CD8-positive, alpha-beta memory T cell (primary cell): Measurements from ENCODE around the gene RASAL2. TPM values are rescaled to one million over a fixed set of nuclear protein-coding genes. Genes with fewer than 3 reads are reported as not detected.
"Not testable (repeated sequence)": the region's sequence is repeated elsewhere in the genome, so short reads cannot be mapped to it uniquely, and the experiment has no call there.

ENCODE experiments used
- CTCF ChIA-PET: fragments of 350-600 bp; sonication (Branson Sonifier 250); formaldehyde crosslinking; loops from one replicate; lab custom pipeline; 2021; ENCODE audit warnings: antibody characterized with exemption; lab: Charles Lee
- POLR2A ChIA-PET: fragments of 350-600 bp; sonication (Branson Sonifier 250); formaldehyde crosslinking; loops from one replicate; lab custom pipeline; 2021; ENCODE audit warnings: antibody characterized with exemption; lab: Charles Lee
- DNase-seq, 5 donors: peaks; one replicate each; pipeline versions ENCODE4 v3.0.0 to v3.0.0-alpha.2; 2020 to 2022; ENCODE audit warnings: mixed read lengths in 1 of 5
- H3K27ac ChIP-seq: one replicate; pipeline ENCODE4 v1.7.0; 2013; ENCODE audit warnings: low read depth, mild to moderate bottlenecking, low read length, moderate library complexity
- H3K27me3 ChIP-seq: 2 replicates; pipeline ENCODE4 v1.7.0; 2013; ENCODE audit warnings: low read length, mild to moderate bottlenecking; ENCODE audit not compliant: insufficient read depth, poor library complexity, severe bottlenecking
- H3K36me3 ChIP-seq: 2 replicates; pipeline ENCODE4 v1.7.0; 2013; ENCODE audit warnings: mild to moderate bottlenecking, low read length, moderate library complexity; ENCODE audit not compliant: insufficient read depth
- H3K4me1 ChIP-seq: 2 replicates; pipeline ENCODE4 v1.7.0; 2013; ENCODE audit warnings: mild to moderate bottlenecking, low read length, moderate library complexity; ENCODE audit not compliant: insufficient read depth
- H3K4me3 ChIP-seq: 2 replicates; pipeline ENCODE4 v1.7.0; 2013; ENCODE audit warnings: mild to moderate bottlenecking, low read length
- H3K9me3 ChIP-seq: 2 replicates; pipeline ENCODE4 v1.7.0; 2013; ENCODE audit warnings: mild to moderate bottlenecking, low read length
- H3K27ac Mint-ChIP-seq, 8 donors: one replicate each; pipeline ENCODE4 v1.8.0; 2020 to 2021; ENCODE audit warnings: mixed read lengths in 8 of 8, mild to moderate bottlenecking in 6 of 8, inconsistent platforms in 3 of 8, moderate library complexity in 3 of 8
- H3K27me3 Mint-ChIP-seq, 2 donors: one replicate each; pipeline ENCODE4 v1.8.0; 2020 to 2021; ENCODE audit warnings: mixed read lengths in 2 of 2, mild to moderate bottlenecking in 1 of 2, moderate library complexity in 1 of 2
- H3K36me3 Mint-ChIP-seq, 3 donors: one replicate each; pipeline ENCODE4 v1.8.0; 2020 to 2021; ENCODE audit warnings: mixed read lengths in 3 of 3, inconsistent platforms in 1 of 3, mild to moderate bottlenecking in 1 of 3
- H3K4me1 Mint-ChIP-seq, 3 donors: one replicate each; pipeline ENCODE4 v1.8.0; 2020 to 2021; ENCODE audit warnings: mixed read lengths in 3 of 3, inconsistent platforms in 1 of 3, mild to moderate bottlenecking in 1 of 3
- H3K4me3 Mint-ChIP-seq, 7 donors: one replicate each; pipeline ENCODE4 v1.8.0; 2020 to 2021; ENCODE audit warnings: mixed read lengths in 7 of 7, mild to moderate bottlenecking in 6 of 7, moderate library complexity in 4 of 7, inconsistent platforms in 2 of 7
- H3K9me3 Mint-ChIP-seq, 5 donors: one replicate each; pipeline ENCODE4 v1.8.0; 2020 to 2022; ENCODE audit warnings: mixed read lengths in 5 of 5, mild to moderate bottlenecking in 3 of 5, moderate library complexity in 2 of 5, inconsistent platforms in 1 of 5
- polyA plus RNA-seq: library from polyadenylated mRNA; unstranded; fragments of 300-500 nt; fragmentation: Illumina TruSeq; gene quantifications from one replicate; pipeline ENCODE4 v1.2.3, GENCODE V29; 2021
- total RNA-seq, 2 experiments: library from RNA; stranded (reverse); gene quantifications; one replicate each; pipeline ENCODE4 v1.2.3, GENCODE V29; 2021

The RASAL2 gene
- total and polyA plus RNA-seq, 3 experiments from 2014 or later, result 0.04 to 0.07 TPM; not detected in 1

- H3K9me3 ChIP-seq, result no peaks in the 10 kb centered on the region
- Mint-ChIP-seq H3K27ac (no peak overlapping the region), H3K9me3 (peaks cover 0 to 8% (median 2%) of the 10 kb centered on the region in 5 donors), H3K4me3 (no peak overlapping the region), H3K27me3 (no peaks in the 10 kb centered on the region), H3K36me3 (no peaks in the 10 kb centered on the region), H3K4me1 (no peaks in the 10 kb centered on the region)
- no peaks in the 10 kb centered on the region for H3K36me3 ChIP-seq
- no peaks in the 10 kb centered on the region for H3K27me3 ChIP-seq
- DNase-seq, result no peak
- no peak overlapping the region for H3K4me3 ChIP-seq
- ChIA-PET POLR2A (no interaction called here), CTCF (no interaction called here)
- H3K4me1 ChIP-seq, result no peaks in the 10 kb centered on the region
- H3K27ac ChIP-seq, result no peak overlapping the region
Measured at GRCh38 chr1:178232949-178233348, 139.0 kb downstream of the RASAL2 start.

GRCh38 chr1:178237121-178237520 is 143.2 kb downstream of the RASAL2 start:
- H3K9me3 ChIP-seq, result no peaks in the 10 kb centered on the region
- H3K27me3 ChIP-seq, result no peaks in the 10 kb centered on the region
- H3K4me3 ChIP-seq, result no peak overlapping the region
- no peaks in the 10 kb centered on the region for H3K36me3 Mint-ChIP-seq
- no peak for DNase-seq
- peaks cover 0 to 5% (median 0%) of the 10 kb centered on the region in 5 donors for H3K9me3 Mint-ChIP-seq
- H3K4me1 Mint-ChIP-seq, result no peaks in the 10 kb centered on the region
- CTCF ChIA-PET, result no interaction called here
- no peak overlapping the region for H3K27ac ChIP-seq
- POLR2A ChIA-PET, result no interaction called here
- no peaks in the 10 kb centered on the region for H3K27me3 Mint-ChIP-seq
- no peaks in the 10 kb centered on the region for H3K4me1 ChIP-seq
- H3K4me3 Mint-ChIP-seq, result no peak overlapping the region
- no peaks in the 10 kb centered on the region for H3K36me3 ChIP-seq
- H3K27ac Mint-ChIP-seq, result no peak overlapping the region

- no peak overlapping the region for H3K27ac Mint-ChIP-seq
- CTCF ChIA-PET, result no interaction called here
- peaks cover 0 to 4% (median 0%) of the 10 kb centered on the region in 5 donors for H3K9me3 Mint-ChIP-seq
- no peaks in the 10 kb centered on the region for H3K27me3 Mint-ChIP-seq
- no peaks in the 10 kb centered on the region for H3K4me1 ChIP-seq
- H3K27me3 ChIP-seq, result no peaks in the 10 kb centered on the region
- H3K36me3 ChIP-seq, result no peaks in the 10 kb centered on the region
- DNase-seq, result no peak
- no peaks in the 10 kb centered on the region for H3K4me1 Mint-ChIP-seq
- H3K9me3 ChIP-seq, result no peaks in the 10 kb centered on the region
- H3K36me3 Mint-ChIP-seq, result no peaks in the 10 kb centered on the region
- H3K4me3 ChIP-seq, result no peak overlapping the region
- H3K27ac ChIP-seq, result no peak overlapping the region
- H3K4me3 Mint-ChIP-seq, result no peak overlapping the region
- POLR2A ChIA-PET, result no interaction called here
Measured at GRCh38 chr1:178238722-178239510, 145.0 kb downstream of the RASAL2 start.

GRCh38 chr1:178241057-178241456 is 147.2 kb downstream of the RASAL2 start:
- H3K4me1 Mint-ChIP-seq, result no peaks in the 10 kb centered on the region
- no peaks in the 10 kb centered on the region for H3K36me3 ChIP-seq
- H3K4me3 Mint-ChIP-seq, result no peak overlapping the region
- no peaks in the 10 kb centered on the region for H3K4me1 ChIP-seq
- H3K27me3 ChIP-seq, result no peaks in the 10 kb centered on the region
- peaks cover 0 to 8% (median 3%) of the 10 kb centered on the region in 5 donors for H3K9me3 Mint-ChIP-seq
- H3K27ac Mint-ChIP-seq, result no peak overlapping the region
- CTCF ChIA-PET, result no interaction called here
- DNase-seq, result no peak
- no peaks in the 10 kb centered on the region for H3K9me3 ChIP-seq
- POLR2A ChIA-PET, result no interaction called here
- H3K36me3 Mint-ChIP-seq, result no peaks in the 10 kb centered on the region
- no peak overlapping the region for H3K27ac ChIP-seq
- no peak overlapping the region for H3K4me3 ChIP-seq
- no peaks in the 10 kb centered on the region for H3K27me3 Mint-ChIP-seq

DNA sequence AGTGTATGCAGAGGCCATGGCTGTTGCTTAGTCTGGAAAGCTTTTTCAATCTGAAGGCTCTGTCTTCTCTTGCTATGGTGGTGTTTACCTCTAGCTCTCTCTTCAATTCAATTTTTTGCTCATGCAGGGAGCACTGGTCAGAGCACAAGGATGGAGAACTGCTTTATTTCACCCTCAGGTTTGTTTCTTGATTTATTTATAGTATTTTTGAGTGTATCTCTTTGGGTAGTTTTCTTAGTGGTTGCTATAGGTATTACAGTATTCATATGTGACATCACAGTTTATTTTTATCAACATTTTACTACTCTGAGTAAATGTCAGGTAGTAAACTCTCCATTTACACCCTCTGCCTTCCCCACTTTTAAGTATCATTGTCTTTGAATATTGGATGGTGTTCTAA is 147.9 kb downstream of the RASAL2 start:
- Mint-ChIP-seq H3K36me3 (no peaks in the 10 kb centered on the region), H3K4me1 (no peaks in the 10 kb centered on the region), H3K27ac (no peak overlapping the region), H3K4me3 (no peak overlapping the region), H3K9me3 (peaks cover 0 to 10% (median 3%) of the 10 kb centered on the region in 5 donors), H3K27me3 (no peaks in the 10 kb centered on the region)
- Histone ChIP-seq H3K9me3 (no peaks in the 10 kb centered on the region), H3K4me3 (no peak overlapping the region), H3K36me3 (no peaks in the 10 kb centered on the region), H3K27me3 (no peaks in the 10 kb centered on the region), H3K4me1 (no peaks in the 10 kb centered on the region), H3K27ac (no peak overlapping the region)
- DNase-seq, result no peak
- ChIA-PET POLR2A (no interaction called here), CTCF (no interaction called here)

GRCh38 chr1:178243119-178243518 is 149.2 kb downstream of the RASAL2 start:
- Histone ChIP-seq H3K4me1 (no peaks in the 10 kb centered on the region), H3K27me3 (no peaks in the 10 kb centered on the region), H3K36me3 (no peaks in the 10 kb centered on the region), H3K4me3 (no peak overlapping the region), H3K27ac (no peak overlapping the region), H3K9me3 (no peaks in the 10 kb centered on the region)
- Mint-ChIP-seq H3K27ac (no peak overlapping the region), H3K4me3 (no peak overlapping the region), H3K9me3 (peaks cover 0 to 12% (median 10%) of the 10 kb centered on the region in 5 donors), H3K27me3 (no peaks in the 10 kb centered on the region), H3K36me3 (no peaks in the 10 kb centered on the region), H3K4me1 (no peaks in the 10 kb centered on the region)
- ChIA-PET POLR2A (no interaction called here), CTCF (no interaction called here)
- DNase-seq, result no peak

GRCh38 chr1:178243890-178244289 is 150.0 kb downstream of the RASAL2 start:
- H3K4me3 ChIP-seq, result no peak overlapping the region
- H3K4me3 Mint-ChIP-seq, result no peak overlapping the region
- no peaks in the 10 kb centered on the region for H3K36me3 Mint-ChIP-seq
- no peaks in the 10 kb centered on the region for H3K4me1 ChIP-seq
- DNase-seq, result no peak
- H3K27ac Mint-ChIP-seq, result no peak overlapping the region
- no peaks in the 10 kb centered on the region for H3K36me3 ChIP-seq
- no peak overlapping the region for H3K27ac ChIP-seq
- CTCF ChIA-PET, result no interaction called here
- no peaks in the 10 kb centered on the region for H3K27me3 Mint-ChIP-seq
- peaks cover 0 to 12% (median 11%) of the 10 kb centered on the region in 5 donors for H3K9me3 Mint-ChIP-seq
- no peaks in the 10 kb centered on the region for H3K9me3 ChIP-seq
- POLR2A ChIA-PET, result no interaction called here
- H3K4me1 Mint-ChIP-seq, result no peaks in the 10 kb centered on the region
- no peaks in the 10 kb centered on the region for H3K27me3 ChIP-seq

DNA sequence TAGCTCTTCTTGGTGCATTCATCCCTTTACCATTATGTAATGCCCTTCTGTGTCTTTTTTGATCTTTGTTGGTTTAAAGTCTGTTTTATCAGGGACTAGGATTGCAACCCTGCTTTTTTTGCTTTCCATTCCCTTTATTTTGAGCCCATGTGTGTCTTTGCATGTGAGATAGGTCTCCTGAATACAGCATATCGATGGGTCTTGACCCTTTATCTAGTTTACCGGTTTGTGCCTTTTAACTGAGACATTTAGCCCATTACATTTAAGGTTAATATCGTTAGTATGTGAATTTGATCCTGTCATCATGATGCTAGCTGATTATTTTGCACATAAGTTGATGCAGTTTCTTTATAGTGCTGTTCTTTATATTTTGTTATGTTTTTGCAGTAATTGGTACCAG is 154.4 kb downstream of the RASAL2 start:
- H3K4me3 ChIP-seq, H3K4me3 Mint-ChIP-seq, H3K4me1 ChIP-seq, H3K27me3 ChIP-seq, H3K9me3 ChIP-seq, H3K36me3 ChIP-seq, DNase-seq, H3K27ac Mint-ChIP-seq, POLR2A ChIA-PET, H3K27ac ChIP-seq, CTCF ChIA-PET, H3K36me3 Mint-ChIP-seq, H3K4me1 Mint-ChIP-seq, H3K27me3 Mint-ChIP-seq: not testable (repeated sequence)
- H3K9me3 Mint-ChIP-seq, result peaks cover 7 to 18% (median 12%) of the 10 kb centered on the region in 5 donors
